22Rv1 (cell line): ENCODE measurements around the gene SYNE2.

ENCODE experiments used
- ZFX ChIP-seq: fragments of 450-650 bp; IDR thresholded peaks from 2 replicates; pipeline ENCODE4 v1.6.1; 2017; ENCODE audit warnings: antibody characterized with exemption, borderline replicate concordance
- TF ChIP-seq, protein P1 (sequence below): fragments of 450-650 bp; IDR thresholded peaks from 2 replicates; pipeline ENCODE4 v1.5.1; 2017; ENCODE audit warnings: mild to moderate bottlenecking

GRCh38 chr14:64265222-64265621 lies 412.4 kb downstream of the SYNE2 start:
- TF ChIP-seq, protein P1, sequence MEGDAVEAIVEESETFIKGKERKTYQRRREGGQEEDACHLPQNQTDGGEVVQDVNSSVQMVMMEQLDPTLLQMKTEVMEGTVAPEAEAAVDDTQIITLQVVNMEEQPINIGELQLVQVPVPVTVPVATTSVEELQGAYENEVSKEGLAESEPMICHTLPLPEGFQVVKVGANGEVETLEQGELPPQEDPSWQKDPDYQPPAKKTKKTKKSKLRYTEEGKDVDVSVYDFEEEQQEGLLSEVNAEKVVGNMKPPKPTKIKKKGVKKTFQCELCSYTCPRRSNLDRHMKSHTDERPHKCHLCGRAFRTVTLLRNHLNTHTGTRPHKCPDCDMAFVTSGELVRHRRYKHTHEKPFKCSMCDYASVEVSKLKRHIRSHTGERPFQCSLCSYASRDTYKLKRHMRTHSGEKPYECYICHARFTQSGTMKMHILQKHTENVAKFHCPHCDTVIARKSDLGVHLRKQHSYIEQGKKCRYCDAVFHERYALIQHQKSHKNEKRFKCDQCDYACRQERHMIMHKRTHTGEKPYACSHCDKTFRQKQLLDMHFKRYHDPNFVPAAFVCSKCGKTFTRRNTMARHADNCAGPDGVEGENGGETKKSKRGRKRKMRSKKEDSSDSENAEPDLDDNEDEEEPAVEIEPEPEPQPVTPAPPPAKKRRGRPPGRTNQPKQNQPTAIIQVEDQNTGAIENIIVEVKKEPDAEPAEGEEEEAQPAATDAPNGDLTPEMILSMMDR: no peak
- TF ChIP-seq ZFX: no peak
